GM12801 (cell line): ENCODE measurements around the gene CCDC3.

Experiments
- TF ChIP-seq, protein P1 (sequence below): IDR thresholded peaks from one replicate; pipeline ENCODE4 v1.5.1; 2011; ENCODE audit warnings: control low read depth; ENCODE audit not compliant: insufficient read length; ENCODE audit errors: extremely low read depth

Gene CCDC3

DNA sequence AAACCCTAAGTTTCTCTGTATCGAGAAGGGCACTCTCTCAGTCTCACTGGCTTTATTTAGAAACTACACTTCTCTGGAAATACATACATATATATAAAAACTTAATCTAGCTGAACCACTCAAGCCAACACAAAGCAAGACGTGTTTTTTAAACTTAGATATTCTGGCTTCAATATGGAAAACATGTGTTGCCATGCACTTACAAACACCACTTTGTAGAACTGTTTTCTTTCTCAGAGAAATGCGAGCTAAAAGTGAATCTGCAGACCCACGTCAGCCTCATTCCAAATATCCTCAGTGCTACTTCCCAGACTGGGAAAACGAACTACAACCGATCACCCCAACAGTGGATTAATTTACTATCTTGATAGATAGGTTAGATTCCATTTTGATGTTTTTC, 1.7 kb downstream of the CCDC3 start:
- TF ChIP-seq, protein P1, sequence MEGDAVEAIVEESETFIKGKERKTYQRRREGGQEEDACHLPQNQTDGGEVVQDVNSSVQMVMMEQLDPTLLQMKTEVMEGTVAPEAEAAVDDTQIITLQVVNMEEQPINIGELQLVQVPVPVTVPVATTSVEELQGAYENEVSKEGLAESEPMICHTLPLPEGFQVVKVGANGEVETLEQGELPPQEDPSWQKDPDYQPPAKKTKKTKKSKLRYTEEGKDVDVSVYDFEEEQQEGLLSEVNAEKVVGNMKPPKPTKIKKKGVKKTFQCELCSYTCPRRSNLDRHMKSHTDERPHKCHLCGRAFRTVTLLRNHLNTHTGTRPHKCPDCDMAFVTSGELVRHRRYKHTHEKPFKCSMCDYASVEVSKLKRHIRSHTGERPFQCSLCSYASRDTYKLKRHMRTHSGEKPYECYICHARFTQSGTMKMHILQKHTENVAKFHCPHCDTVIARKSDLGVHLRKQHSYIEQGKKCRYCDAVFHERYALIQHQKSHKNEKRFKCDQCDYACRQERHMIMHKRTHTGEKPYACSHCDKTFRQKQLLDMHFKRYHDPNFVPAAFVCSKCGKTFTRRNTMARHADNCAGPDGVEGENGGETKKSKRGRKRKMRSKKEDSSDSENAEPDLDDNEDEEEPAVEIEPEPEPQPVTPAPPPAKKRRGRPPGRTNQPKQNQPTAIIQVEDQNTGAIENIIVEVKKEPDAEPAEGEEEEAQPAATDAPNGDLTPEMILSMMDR, result no peak

- TF ChIP-seq, protein P1, result no peak
Measured at GRCh38 chr10:12995425-12995861, 6.1 kb downstream of the CCDC3 start.

- TF ChIP-seq, protein P1, result no peak
Measured at GRCh38 chr10:12993595-12993994, 7.9 kb downstream of the CCDC3 start.

DNA sequence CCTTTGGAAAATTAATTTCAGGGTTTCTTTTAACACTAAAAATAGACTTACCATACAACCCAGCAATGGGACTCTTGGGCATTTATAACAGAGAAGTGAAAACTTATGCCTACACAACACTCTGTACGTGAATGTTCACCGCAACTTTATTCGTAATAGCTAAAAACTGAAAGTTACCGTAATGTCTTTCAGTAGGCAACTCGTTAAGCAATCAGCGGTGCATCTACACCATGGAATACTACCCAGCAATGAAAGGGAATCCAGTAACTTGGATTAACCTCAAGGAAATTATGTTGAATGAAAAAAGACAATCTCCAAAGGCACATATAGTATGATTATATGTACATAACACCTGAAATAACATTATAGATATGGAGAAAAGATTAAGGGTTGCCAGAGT, 16.2 kb downstream of the CCDC3 start:
- TF ChIP-seq, protein P1, result no peak

GRCh38 chr10:12984165-12984747, 17.3 kb downstream of the CCDC3 start:
- TF ChIP-seq, protein P1, result no peak

- TF ChIP-seq, protein P1, result no peak
Measured at GRCh38 chr10:12981570-12981969, 19.9 kb downstream of the CCDC3 start.

DNA sequence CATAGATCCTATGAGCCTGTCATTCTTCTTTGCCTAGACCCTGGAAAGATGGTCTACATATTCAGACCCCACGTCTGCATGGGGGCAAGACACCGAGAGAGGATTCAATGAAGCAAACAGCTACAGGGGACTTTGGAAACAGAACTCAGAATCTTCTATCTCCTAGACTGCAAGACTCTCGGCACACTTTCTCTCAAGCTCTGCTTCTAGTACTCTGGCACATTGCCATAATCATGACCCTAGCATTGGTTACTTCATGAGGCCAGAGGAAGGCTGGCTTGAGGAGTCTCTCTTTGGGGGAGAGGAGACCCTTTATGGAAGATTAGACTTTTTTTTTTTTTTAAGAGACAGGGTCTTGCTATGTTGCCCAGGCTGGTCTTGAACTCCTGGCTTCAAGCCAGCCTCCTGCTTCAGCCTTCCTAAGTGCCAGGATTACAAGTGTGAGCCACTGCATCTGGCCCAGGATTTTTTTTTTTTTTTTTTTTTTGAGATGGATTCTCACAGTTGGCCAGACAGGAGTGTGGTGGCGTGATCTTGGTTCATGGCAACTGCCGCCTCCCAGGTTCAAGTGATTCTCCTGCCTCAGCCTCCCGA, 20.7 kb downstream of the CCDC3 start:
- TF ChIP-seq, protein P1, result no peak
